Measurements from ENCODE around the gene ALK. TPM values are rescaled to one million over a fixed set of nuclear protein-coding genes. Genes with fewer than 3 reads are reported as not detected.

ALK gene
- total RNA-seq, 1 experiment from 2014 or later, result 0.07 TPM

- BruUV-seq (replicated peaks), result no TSS peak
- no peak overlapping the region for H3K27ac Mint-ChIP-seq (ENCODE audit: low read depth, unreplicated experiment)
- H3K27me3 Mint-ChIP-seq (ENCODE audit: insufficient read depth, unreplicated experiment), result peaks cover 19% of the 10 kb centered on the region
- ChIA-PET CTCF (interaction anchor here (0.6 kb wide), 1 partner anchor 419 kb away, joined by 3 read pairs; no protein-coding TSS in a partner anchor), POLR2A (no interaction called here)
- intact Hi-C loops (cut with micrococcal nuclease), result no loop called here
- peaks cover under 1% of the 10 kb centered on the region for H3K4me1 Mint-ChIP-seq (ENCODE audit: insufficient read depth, unreplicated experiment)
- no peaks in the 10 kb centered on the region for H3K9me3 Mint-ChIP-seq (ENCODE audit: unreplicated experiment)
- no peak overlapping the region for H3K4me3 Mint-ChIP-seq (ENCODE audit: unreplicated experiment)
- TF ChIP-seq, protein P1, sequence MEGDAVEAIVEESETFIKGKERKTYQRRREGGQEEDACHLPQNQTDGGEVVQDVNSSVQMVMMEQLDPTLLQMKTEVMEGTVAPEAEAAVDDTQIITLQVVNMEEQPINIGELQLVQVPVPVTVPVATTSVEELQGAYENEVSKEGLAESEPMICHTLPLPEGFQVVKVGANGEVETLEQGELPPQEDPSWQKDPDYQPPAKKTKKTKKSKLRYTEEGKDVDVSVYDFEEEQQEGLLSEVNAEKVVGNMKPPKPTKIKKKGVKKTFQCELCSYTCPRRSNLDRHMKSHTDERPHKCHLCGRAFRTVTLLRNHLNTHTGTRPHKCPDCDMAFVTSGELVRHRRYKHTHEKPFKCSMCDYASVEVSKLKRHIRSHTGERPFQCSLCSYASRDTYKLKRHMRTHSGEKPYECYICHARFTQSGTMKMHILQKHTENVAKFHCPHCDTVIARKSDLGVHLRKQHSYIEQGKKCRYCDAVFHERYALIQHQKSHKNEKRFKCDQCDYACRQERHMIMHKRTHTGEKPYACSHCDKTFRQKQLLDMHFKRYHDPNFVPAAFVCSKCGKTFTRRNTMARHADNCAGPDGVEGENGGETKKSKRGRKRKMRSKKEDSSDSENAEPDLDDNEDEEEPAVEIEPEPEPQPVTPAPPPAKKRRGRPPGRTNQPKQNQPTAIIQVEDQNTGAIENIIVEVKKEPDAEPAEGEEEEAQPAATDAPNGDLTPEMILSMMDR (IDR thresholded peaks at IDR 0.05; ENCODE audit: unreplicated experiment), result no peak
- H3K36me3 Mint-ChIP-seq (ENCODE audit: insufficient read depth, unreplicated experiment), result no peaks in the 10 kb centered on the region
- no peak for DNase-seq (ENCODE audit: unreplicated experiment)
Observed at GRCh38 chr2:29657674-29658073, 263.7 kb downstream of the ALK start.

DNA sequence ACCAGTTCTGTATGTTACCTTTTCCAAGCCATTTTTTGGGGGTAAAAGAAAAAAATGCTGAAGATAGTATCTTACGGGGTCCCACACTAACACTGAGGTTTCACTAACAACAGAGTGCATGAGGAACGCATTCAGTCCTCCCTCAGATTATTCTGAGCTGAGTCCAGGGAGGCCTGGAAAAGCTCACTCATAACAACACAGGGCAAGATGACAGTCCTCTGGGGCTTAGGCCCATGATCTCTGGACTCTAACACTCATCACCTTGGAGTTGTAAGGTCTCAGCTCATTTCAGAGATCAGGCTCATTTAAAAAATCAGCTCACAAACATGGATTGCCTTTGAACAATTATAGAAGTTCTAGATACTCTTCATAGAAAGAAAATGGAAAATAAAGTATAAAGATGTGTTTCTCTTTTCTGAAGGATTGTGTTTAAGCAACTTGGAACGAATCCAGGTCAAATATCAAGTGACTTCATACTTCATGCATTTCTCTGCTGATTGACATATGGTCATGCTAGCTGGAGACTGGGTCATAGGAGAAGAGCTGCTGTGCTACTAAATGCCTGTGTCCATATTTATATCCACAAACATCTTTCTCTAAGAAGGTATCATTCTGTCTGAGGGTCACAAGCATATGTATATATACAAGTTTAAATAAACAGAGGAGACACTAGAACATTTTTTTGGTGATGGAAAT is 265.8 kb downstream of the ALK start:
- H3K36me3 Mint-ChIP-seq (ENCODE audit: insufficient read depth, unreplicated experiment), result no peaks in the 10 kb centered on the region
- ChIA-PET CTCF (no interaction called here), POLR2A (no interaction called here)
- H3K27ac Mint-ChIP-seq (ENCODE audit: low read depth, unreplicated experiment), result no peak overlapping the region
- no peaks in the 10 kb centered on the region for H3K4me1 Mint-ChIP-seq (ENCODE audit: insufficient read depth, unreplicated experiment)
- TF ChIP-seq, protein P1 (IDR thresholded peaks at IDR 0.05; ENCODE audit: unreplicated experiment), result no peak
- DNase-seq (ENCODE audit: unreplicated experiment), result peak; percentile 22
- no peak overlapping the region for H3K4me3 Mint-ChIP-seq (ENCODE audit: unreplicated experiment)
- no TSS peak for BruUV-seq (replicated peaks)
- intact Hi-C loops (cut with micrococcal nuclease), result no loop called here
- H3K27me3 Mint-ChIP-seq (ENCODE audit: insufficient read depth, unreplicated experiment), result peaks cover 19% of the 10 kb centered on the region
- no peaks in the 10 kb centered on the region for H3K9me3 Mint-ChIP-seq (ENCODE audit: unreplicated experiment)

GRCh38 chr2:29650631-29651097 is 270.7 kb downstream of the ALK start:
- CTCF ChIA-PET, result interaction anchor here (0.8 kb wide), 1 partner anchor 19 kb away, joined by 3 read pairs; no protein-coding TSS in a partner anchor
- no peaks in the 10 kb centered on the region for H3K4me1 Mint-ChIP-seq (ENCODE audit: insufficient read depth, unreplicated experiment)
- TF ChIP-seq, protein P1 (IDR thresholded peaks at IDR 0.05; ENCODE audit: unreplicated experiment), result no peak
- H3K4me3 Mint-ChIP-seq (ENCODE audit: unreplicated experiment), result no peak overlapping the region
- no TSS peak for BruUV-seq (replicated peaks)
- POLR2A ChIA-PET, result no interaction called here
- H3K27me3 Mint-ChIP-seq (ENCODE audit: insufficient read depth, unreplicated experiment), result peaks cover 13% of the 10 kb centered on the region
- no peaks in the 10 kb centered on the region for H3K36me3 Mint-ChIP-seq (ENCODE audit: insufficient read depth, unreplicated experiment)
- H3K9me3 Mint-ChIP-seq (ENCODE audit: unreplicated experiment), result peaks cover 25% of the 10 kb centered on the region
- no peak overlapping the region for H3K27ac Mint-ChIP-seq (ENCODE audit: low read depth, unreplicated experiment)
- intact Hi-C loops (cut with micrococcal nuclease), result no loop called here
- DNase-seq (ENCODE audit: unreplicated experiment), result no peak

DNA sequence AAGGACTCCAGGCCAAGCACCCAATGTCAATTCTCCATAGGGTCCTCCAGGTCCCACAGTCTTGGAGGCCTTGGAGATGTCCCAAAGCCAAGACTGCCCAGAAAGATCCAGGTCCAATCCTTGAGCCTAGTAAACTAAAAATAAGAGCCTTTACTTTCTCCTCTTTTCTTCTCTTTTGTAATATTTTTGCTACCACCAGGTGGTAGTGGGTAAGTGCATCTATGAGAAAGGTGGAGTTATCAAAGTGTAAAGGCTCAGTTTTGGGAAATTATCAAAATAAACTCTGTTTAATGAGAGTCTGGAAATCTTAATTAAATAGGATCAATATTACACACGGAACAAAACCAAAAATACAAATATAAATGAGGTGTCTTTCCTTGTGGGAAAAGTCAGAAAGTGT is 276.4 kb downstream of the ALK start:
- no peaks in the 10 kb centered on the region for H3K36me3 Mint-ChIP-seq (ENCODE audit: insufficient read depth, unreplicated experiment)
- ChIA-PET CTCF (interaction anchor here (0.6 to 0.9 kb wide), 3 partner anchors 15 to 322 kb away, joined by 3 to 4 read pairs (median 3); no protein-coding TSS in a partner anchor), POLR2A (interaction anchor here (0.6 kb wide), 2 partner anchors 68 to 276 kb away, joined by 3 read pairs; no protein-coding TSS in a partner anchor)
- TF ChIP-seq, protein P1 (IDR thresholded peaks at IDR 0.05; ENCODE audit: unreplicated experiment), result no peak
- H3K4me1 Mint-ChIP-seq (ENCODE audit: insufficient read depth, unreplicated experiment), result no peaks in the 10 kb centered on the region
- H3K9me3 Mint-ChIP-seq (ENCODE audit: unreplicated experiment), result peaks cover 25% of the 10 kb centered on the region
- H3K27ac Mint-ChIP-seq (ENCODE audit: low read depth, unreplicated experiment), result no peak overlapping the region
- H3K4me3 Mint-ChIP-seq (ENCODE audit: unreplicated experiment), result no peak overlapping the region
- H3K27me3 Mint-ChIP-seq (ENCODE audit: insufficient read depth, unreplicated experiment), result peaks cover 29% of the 10 kb centered on the region
- intact Hi-C loops (cut with micrococcal nuclease), result loop anchor here (10.0 kb wide), 1 partner anchor 200 kb away; no protein-coding TSS in a partner anchor
- DNase-seq (ENCODE audit: unreplicated experiment), result no peak
- no TSS peak for BruUV-seq (replicated peaks)

Data from MCF 10A (cell line).